8988T (cell line): ENCODE data around the gene USP7.
"Not testable (repeated sequence)": the region's sequence is repeated elsewhere in the genome, so short reads cannot be mapped to it uniquely, and the experiment has no call there.

Experiments
- DNase-seq: peaks from one replicate; pipeline ENCODE4 v3.0.0; 2011

The USP7 gene

GRCh38 chr16:8872967-8873865 is 90.5 kb downstream of the USP7 start:
- no peak for DNase-seq

- DNase-seq = no peak
Observed at GRCh38 chr16:8872071-8872470, 91.6 kb downstream of the USP7 start.

- DNase-seq = not testable (repeated sequence)
Observed at GRCh38 chr16:8869988-8870241, 93.8 kb downstream of the USP7 start.

- DNase-seq = peak; percentile 51
Observed at GRCh38 chr16:8869212-8869987, 94.3 kb downstream of the USP7 start.

- peak; percentile 79 for DNase-seq
Observed at GRCh38 chr16:8868416-8869211, 95.1 kb downstream of the USP7 start, which contains the start of gene CARHSP1. Gene CARHSP1 (minus strand): TSS chr16:8869006. CDS start chr16:8859328, 9,678 bp downstream.

DNA sequence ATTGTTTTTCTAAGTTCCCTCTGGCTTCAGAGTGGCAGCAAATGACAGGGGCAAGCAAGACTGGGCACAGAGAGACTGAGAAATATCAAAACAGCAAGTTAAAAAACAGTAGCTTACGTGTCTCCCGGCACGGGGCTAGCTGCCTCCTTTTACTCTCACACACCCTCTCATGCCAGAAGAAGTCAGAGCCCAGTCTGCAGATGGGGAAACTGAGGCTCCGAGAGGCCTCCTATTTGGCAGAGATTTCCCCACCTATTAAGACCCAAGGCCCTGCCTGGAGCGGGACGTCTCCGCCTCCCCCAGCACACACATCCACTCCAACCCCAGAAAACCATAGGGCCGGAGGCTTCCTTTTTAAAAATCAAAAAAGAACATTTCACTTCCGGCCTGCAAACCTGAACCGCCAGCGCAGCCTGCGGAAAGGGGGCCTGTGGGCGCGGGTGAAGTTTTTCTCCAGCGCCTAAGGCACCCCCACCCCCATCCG is 95.7 kb downstream of the USP7 start:
- DNase-seq = no peak

GRCh38 chr16:8867216-8867931 is 96.3 kb downstream of the USP7 start:
- DNase-seq = no peak

DNA sequence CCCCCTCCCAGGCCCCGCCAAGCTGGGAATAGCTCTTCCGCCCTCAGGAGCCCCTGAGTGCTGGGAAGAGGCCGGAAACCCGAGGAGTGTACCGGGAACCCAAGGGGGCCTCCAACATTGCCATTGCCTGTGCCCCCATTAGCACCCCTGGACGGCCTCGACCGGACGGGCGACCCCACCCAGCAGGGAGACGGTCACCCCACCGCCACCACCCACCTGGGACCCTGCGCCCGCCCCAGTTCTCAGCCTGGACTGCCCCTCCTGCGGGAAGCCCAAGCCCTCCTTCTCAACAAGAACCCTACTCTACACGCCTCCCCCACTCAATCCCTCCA is 96.9 kb downstream of the USP7 start:
- no peak for DNase-seq

- no peak for DNase-seq
Observed at GRCh38 chr16:8866118-8866883, 97.4 kb downstream of the USP7 start.

- no peak for DNase-seq
Observed at GRCh38 chr16:8865145-8865882, 98.4 kb downstream of the USP7 start.

DNA sequence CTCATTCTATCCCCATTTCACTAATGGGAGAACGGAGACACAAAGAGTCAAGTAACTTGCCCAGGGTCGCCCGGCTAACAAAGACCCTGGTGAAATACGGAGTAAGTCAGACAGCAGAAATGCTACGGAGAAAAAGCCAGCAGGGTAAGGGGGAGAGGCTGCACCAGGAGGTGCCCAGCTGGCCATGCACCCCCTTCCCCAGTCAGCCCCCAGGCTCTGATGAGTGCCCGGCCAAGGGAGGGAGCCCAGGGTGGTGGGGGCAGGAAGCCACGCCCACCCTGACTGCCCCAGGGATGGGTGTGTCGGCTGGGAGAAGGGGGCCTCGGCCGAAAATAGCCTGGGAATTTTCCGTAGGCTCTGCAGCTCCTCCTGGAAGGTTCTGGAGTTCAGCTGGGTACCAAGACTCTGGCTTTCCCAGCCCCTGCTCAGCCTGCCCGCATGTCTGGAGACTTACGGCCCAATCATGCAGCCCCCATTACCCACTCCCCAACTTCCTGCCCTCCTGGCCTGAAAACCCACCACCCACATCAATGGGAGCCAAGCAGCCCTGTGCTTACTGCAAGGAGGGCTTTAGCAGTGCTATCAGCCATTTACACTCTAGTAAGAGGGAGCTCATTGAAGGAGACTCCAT is 99.1 kb downstream of the USP7 start:
- no peak for DNase-seq

DNA sequence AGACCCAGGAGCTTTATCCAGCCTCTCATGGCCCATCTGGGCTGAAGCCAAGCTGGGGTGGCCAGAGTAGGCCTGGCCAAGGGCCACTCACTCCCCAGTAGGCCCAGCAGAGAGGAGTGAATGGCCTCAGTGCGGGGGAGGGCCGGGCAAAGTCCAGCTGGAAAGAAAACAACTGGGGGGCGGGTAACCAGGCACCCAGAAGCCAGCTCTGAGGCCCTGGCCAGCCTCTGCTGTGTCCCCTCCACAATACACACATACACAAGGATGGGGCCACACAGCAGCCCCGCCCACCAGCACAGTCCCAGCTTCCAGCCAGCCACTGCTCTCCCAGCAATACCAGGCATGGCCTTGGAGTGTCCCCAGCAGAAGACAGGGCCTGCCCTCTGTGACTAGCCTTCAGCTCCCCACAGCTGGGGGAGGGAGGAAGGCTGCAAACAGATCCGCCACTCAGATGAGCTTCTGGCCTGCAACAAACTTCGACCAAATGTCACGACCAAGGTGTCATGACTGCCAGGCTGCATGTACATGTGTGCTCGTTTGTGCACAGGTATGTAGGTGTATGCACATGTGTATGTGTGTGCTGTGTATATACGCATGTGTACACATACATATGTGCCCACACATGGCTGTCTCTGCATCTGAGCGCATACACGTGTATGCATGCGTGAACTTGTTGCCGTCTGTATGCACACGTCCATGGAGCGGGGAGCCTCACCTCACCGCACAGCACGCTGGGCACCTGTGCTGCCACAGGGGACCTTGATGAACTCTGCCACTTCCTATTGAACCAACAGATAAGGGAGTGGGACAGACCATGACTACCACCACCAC is 99.9 kb downstream of the USP7 start:
- no peak for DNase-seq

DNA sequence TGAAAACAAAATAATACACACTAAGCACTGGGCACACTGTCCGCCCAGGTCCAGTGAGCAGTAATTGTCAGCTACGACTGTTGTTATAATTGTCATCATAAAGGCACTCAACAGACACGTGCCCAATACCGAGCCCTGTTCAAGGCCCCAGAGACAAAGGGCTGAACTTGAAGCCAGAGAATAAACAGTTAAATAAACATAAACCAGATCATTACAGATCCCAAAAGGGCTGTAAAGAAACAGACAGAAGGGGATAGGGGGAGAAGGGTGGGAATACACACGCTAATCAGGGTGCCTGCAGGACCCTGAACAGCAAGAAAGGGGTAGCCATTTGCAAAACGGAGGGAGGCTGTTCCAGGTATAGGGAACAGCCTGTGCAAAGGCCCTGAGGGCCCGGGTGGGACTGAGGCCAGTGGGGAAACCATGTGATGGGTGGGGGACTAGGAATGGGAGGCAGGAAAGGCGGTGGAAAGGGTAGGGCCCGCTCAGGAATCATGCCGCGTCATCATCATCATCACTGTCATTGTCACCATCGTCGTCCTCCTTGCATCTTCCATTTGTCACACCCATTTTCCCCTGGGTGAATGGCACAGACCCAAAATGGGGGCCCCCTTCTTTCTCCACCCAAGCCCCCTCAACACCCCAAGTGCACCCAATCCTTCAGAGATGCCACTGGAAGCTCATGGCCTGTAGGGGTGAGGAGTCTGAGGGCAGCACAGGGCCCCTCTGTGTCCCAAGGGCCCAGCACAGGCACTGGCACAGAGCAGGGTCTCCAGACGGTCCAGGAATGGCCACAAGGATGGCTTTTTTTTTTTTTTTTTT is 101.2 kb downstream of the USP7 start:
- no peak for DNase-seq

GRCh38 chr16:8861563-8862308 is 102.0 kb downstream of the USP7 start:
- no peak for DNase-seq

GRCh38 chr16:8859913-8860881 is 103.5 kb downstream of the USP7 start:
- DNase-seq = no peak

DNA sequence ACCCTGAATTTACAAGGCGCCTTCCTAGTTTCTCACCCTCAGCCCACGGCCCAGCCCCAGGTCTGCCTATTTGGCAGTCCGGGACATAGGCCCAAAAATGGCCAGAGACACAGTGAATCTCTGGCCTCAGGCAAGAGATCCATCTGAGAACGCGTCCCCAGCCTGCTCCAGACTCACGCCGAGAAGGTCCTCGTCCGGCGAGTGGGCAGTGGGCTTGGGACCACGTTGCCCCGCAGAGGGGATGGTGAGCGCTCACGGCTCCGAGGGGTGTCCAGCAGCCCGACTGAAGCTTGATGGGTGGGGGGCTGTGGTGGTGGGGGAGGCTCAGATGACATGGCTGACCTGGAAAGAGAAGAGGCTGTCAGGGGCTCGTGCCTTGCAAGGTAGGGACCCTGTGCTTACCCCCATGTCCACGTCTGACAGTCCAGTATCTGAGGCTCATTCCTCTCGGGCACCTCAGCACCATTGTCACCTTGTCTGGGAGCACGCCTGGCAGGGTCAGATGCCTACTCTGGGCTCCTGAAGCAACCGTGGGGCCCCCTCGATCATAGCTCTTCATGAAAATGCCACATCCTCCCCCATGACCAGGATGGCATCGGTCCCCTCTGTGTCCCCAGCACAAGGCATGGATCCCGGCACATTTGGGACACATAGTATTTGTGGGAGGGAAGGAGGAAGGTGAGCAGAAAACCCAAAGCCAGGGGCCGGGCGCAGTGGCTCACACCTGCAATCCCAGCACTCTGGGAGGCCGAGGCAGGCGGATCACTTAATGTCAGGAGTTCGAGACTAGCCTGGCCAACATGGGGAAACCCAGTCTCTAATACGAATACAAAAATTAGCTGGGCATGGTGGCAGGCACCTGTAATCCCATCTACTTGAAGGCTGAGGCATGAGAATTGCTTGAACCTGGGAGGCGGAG is 104.5 kb downstream of the USP7 start:
- no peak for DNase-seq
